HG03521 (cell line): Measurements from ENCODE around the gene TLE3.

ENCODE experiments used
- ATAC-seq: cut with Tn5 transposase; IDR thresholded peaks from one replicate; pipeline ENCODE4 v1.9.1; 2021; ENCODE audit warnings: mild to moderate bottlenecking, moderate library complexity; ENCODE audit not compliant: unreplicated experiment

Gene TLE3

DNA sequence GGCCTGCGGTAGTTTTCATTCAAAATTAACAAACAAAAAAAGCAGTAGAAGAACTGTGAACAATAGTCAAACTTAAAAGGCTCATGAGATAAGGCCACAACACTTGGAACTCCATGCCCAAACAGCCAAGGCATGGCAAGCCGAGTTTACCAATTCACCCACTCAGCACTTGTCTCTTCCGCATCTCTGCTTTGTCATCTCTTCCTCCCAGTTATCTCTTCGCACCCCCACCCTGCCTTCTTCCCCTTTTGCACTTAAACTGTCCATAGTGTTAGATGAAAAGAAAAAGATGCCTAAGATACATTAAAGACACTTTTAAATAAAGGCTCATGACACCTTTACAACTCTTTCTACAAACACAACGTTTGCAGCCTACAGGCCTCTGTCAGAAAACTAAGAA is 11.1 kb downstream of the TLE3 start:
- ATAC-seq = no peak

GRCh38 chr15:70084461-70084860 is 13.3 kb downstream of the TLE3 start:
- no peak for ATAC-seq

- ATAC-seq = no peak
Measured at GRCh38 chr15:70083946-70084345, 13.8 kb downstream of the TLE3 start.

DNA sequence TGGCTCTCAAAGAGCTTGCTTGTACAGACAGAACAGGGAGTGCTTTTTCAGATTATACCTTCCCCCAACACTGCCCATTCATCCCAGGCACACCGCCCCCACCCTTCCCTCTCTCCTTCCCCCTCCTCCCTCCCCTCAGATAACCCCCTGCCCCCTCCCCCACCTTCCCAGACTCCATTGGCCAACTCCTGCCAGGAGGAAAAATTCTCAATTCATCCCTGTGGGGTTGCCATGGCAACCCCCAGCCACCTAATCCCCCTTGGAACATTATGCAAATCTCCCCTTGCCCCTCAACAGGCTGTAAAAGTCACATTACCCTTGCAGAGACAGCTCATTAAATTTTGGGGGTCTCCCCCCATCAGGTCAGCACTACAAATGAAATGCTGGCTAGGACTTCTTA is 14.3 kb downstream of the TLE3 start:
- no peak for ATAC-seq

GRCh38 chr15:70082281-70082900 is 15.3 kb downstream of the TLE3 start:
- no peak for ATAC-seq

DNA sequence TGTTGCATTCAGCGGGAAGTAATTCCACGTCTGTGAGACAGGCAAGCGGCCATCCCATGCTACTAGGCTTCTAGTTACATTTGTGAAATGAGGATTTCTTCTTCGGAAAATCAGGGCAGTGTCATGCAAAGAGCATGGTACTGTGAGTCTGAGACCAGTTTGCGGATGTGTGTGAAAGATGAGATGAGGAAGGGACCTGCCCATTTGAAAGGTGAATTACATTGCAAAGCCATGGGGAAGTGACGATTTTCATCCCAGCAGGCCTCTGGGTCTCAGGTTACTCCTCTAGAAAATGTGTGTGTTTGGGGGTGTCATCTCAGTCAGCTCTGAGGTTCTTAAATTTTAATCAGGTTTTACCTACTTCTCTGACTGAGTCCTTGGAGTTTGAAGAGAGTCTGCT is 16.1 kb downstream of the TLE3 start:
- ATAC-seq = no peak

DNA sequence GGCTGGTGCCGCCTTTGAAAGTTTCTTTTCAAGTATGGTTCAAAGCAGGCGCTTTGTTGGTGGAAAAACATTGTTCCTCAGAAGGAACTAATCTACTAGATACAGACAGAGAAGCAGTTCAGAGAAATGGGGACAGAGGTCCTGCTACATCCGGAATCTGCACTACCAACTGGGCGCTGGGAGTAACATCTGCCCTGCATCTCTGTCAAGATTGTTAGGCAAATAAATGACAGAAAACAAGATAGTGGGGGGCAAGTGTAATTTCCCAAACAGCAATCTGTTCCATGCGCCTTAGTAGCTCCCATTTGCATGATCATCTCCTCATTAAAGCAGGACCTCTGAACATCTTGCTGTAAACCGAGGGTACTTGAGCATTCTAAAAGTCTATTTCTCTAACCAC is 17.4 kb downstream of the TLE3 start:
- no peak for ATAC-seq

- no peak for ATAC-seq
Measured at GRCh38 chr15:70079888-70080287, 17.8 kb downstream of the TLE3 start.

GRCh38 chr15:70078578-70079417 is 18.9 kb downstream of the TLE3 start:
- ATAC-seq = no peak

- ATAC-seq = no peak
Measured at GRCh38 chr15:70077188-70078147, 20.2 kb downstream of the TLE3 start.

- no peak for ATAC-seq
Measured at GRCh38 chr15:70074380-70074779, 23.3 kb downstream of the TLE3 start.

- no peak for ATAC-seq
Measured at GRCh38 chr15:70072479-70072878, 25.2 kb downstream of the TLE3 start.

- ATAC-seq = no peak
Measured at GRCh38 chr15:70071799-70072198, 25.9 kb downstream of the TLE3 start.

GRCh38 chr15:70069716-70070115 is 28.0 kb downstream of the TLE3 start:
- no peak for ATAC-seq

DNA sequence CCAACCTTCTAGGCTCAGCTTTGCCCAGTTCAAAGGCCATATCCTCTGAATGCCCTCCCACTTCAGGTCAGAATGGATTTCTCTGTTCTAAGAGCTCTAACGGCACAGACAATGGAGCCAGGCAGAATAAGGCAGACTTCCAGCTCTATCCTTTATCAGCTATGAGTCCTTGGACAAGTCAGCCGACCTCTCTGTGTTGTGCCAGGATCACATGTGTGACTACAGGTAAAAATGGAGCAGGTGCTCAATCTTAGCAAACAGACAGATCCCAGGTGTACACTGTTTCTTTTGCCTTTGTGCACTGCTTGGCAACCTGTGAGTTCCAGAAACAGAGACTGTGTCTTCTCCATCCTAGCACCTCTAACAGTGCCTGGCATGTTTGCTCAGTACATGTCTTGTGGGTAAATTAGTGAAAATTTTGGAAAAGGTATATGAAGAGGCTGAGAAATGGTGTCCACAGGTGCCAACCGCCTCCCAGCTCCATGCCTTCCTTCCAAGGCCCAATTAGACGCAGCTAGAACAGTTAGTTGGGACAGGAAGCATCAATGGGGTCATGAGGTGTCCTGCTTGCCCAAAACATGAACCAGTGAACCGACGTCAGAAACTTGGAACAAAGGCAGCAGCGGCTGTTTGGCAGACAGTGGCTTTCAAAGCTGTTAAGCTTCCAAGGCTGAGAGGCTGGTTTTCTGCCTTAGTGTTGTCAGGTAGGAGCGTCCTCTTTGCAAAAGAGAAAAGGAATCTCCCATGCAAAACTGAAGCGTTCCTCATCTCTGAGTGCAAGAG is 28.7 kb downstream of the TLE3 start:
- no peak for ATAC-seq

GRCh38 chr15:70067681-70068080 is 30.0 kb downstream of the TLE3 start:
- ATAC-seq = no peak

DNA sequence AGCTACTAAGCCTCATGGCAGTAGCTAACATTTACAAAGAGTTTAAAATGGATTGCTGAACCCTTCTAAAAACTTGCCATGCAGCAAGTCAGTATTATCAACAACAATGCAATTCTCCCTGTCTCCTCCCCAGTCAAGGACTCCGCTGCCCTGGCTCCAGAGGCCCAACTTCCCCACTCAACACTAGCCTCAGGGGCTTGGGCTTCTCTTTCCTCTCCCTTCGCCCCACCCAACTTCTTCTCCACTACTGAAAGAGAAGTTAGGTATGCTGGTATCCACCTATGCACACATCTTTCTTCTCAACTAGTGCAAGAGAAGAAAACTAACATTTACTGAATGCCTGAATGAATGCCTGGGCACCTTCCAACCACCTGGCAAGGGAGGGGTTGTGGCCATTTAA is 30.7 kb downstream of the TLE3 start:
- no peak for ATAC-seq

DNA sequence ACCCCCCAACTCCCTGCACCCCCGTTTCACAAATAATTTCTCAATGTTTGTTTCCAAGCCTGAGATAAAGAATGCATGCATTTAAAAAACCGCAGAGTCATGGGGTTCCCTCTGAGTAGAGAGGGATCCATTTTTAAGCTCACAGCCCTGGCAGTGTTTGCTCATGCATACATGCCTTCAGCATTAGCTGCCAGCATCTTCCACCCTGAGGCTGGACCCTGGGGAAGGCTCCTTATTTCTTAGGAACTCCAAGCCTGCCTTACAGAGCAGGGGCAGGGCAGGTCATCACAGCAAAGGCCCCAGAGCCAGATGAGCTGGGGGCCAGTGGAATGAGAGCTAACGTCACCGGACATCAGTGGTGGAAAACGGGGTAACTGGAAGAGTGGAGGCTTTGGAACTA is 31.3 kb downstream of the TLE3 start:
- ATAC-seq = no peak

GRCh38 chr15:70066004-70066403 is 31.7 kb downstream of the TLE3 start:
- no peak for ATAC-seq

DNA sequence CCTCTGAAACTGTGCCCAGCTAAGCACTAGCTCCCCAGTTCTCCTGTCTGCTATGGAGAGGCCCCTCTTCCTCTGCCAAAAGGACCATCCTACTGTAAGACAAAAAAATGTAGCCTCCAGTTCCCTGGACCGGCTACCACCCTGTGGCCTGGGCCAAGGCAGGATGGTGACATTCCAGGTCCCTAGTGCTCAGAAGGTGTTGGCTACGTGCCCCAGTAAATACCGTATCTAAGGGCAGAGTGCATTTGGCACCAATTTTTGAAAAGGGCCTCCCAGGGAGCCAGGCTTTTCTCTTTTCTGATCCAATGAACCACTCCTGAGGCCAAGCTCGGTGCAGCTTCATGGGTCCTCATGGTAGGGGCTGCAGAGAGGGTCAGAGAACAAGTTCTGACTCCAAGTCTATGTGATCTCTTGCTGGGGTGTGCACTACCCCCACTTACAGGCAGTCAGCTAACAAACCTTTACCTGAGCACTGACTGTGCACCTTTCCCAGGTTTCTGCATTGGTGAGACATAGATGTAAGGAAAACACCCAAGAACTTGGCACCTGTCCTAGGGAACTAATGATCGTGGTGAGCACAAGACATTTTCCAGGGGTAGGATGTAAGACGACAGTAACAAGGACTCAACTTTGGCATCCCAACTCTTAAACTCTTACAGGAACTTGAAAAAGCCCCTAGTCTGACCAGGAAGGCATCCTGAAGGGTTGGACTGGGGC is 32.6 kb downstream of the TLE3 start:
- no peak for ATAC-seq
